Glomerular endothelial cell (primary cell): ENCODE measurements around the gene S100A4. TPM values are rescaled to one million over a fixed set of nuclear protein-coding genes. Genes with fewer than 3 reads are reported as not detected.
"Not testable (repeated sequence)": the region's sequence is repeated elsewhere in the genome, so short reads cannot be mapped to it uniquely, and the experiment has no call there.

Experiments used
- DNase-seq: peaks from one replicate; pipeline ENCODE4 v3.0.0-alpha.2; 2011; ENCODE audit warnings: low read depth, low spot score; ENCODE audit errors: extremely low read depth
- total RNA-seq: library from RNA; depleted of rRNA; stranded (reverse); fragments of >200 nt; gene quantifications from 2 replicates; pipeline ENCODE4 v1.2.3, GENCODE V29; 2015

S100A4 gene
- total RNA-seq, 1 donor from 2014 or later: 7.1 TPM

DNA sequence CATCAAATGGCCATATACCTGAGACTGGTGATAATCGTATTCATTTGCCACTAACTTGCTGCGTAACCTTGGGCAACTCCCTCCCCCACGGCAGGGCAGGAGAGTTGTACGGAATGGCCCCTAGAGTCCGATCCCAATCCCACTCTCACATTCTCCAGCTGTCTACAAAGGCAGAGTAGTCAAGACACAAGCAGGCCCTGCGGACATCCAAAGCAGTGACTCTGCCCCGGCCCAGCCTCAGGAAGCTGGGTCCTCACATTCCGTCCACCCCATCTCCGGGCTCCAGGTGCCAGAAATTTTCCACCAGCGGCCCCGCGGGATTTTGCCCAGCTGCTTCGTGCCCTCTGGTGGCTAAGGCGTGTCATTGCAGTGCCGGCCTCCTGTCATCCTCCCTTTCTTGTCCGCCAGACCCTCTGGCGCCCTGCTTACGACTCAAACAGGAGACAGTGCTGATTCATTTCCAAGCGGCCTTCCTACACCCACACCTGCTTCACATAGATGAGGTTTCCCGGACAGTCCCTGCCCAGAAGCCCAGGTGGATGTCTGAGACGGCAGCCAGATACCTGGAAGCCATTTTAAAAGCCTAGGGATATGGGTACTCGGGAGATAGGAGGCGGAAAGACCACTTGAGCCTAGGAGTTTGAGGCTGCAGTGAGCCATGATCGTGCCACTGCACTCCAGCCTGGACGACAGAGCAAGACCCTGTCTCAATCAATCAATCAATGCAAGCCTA lies 22.9 kb upstream of the S100A4 start:
- no peak for DNase-seq

DNA sequence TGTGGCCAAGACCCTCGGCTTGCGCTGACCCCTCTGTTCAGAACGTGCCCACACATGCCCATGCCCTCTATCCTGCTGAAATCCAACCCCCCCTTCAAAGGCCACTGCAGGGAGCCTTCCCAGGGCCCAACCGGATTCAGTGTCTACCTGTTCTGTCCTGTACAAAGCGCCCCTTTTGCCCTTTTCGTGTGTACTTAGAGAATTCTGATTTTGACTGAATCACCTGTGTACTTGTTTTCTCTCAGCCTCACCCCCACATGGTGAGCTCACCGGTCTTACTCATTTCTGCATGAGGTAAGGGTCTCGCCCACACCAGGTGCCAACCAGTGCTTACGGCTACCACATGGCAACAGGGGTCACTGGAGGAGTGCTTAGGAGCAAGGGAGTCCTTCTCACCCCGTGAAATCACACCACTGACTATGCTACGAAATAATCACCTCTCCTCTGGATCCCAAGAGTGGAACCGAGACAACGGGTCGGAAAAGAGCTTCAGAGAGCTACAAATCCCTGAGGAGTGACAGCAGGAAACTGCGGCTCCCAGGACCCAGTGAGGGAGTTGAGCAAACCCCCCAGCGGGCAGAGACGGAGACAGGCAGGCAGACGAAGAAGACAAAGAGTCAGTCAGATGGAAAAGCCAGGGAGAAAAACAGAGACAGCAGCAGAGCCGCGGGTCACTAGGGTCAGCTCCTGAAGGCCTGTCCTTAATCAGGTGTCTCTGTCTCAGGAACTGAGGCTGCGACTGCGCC lies 22.2 kb upstream of the S100A4 start:
- no peak for DNase-seq

DNA sequence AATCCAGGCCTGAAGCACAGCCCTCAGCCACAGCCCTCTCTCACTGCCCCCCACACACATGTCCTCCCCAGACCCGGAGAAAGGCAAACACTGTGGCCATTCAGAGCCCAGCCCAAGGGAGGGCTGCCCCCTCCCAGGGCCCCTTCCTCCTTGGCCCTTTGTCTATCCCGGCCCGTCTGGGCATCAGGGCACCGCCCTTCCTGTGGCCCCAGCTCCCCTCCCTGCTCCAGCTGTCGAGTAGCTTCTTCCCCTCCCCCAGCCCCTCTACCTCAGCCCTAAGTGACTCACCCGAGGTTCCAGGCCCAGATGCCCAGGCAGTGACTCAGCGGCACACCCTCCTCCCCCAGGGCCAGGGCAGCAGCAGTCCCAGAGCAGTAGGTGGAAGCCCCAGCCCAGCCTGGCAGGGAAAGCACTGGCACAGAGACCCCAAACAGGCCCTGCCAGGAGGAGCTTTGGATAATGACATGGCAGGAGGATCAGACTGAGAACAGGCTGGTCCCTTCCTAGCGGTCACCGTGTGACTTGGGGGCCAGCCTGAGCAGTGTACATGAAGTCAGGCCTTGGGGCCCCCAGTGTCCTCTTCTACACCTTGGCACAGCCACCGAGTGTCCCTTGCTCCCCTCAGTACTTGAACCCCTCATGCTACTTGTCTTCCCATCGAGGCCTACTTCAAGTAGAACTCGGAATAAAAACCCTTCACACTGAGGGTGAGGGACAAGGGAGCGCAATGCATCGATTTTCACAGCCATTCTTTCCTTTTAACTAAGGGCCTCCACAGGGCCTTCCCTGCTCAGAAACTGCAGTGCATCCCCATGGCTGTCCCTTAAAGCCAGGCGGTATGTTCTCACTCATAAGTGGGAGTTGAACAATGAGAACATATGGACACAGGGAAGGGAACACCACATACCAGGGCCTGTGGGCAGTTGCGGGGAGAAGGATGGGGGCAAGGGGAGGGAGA lies 21.1 kb upstream of the S100A4 start:
- no peak for DNase-seq

DNA sequence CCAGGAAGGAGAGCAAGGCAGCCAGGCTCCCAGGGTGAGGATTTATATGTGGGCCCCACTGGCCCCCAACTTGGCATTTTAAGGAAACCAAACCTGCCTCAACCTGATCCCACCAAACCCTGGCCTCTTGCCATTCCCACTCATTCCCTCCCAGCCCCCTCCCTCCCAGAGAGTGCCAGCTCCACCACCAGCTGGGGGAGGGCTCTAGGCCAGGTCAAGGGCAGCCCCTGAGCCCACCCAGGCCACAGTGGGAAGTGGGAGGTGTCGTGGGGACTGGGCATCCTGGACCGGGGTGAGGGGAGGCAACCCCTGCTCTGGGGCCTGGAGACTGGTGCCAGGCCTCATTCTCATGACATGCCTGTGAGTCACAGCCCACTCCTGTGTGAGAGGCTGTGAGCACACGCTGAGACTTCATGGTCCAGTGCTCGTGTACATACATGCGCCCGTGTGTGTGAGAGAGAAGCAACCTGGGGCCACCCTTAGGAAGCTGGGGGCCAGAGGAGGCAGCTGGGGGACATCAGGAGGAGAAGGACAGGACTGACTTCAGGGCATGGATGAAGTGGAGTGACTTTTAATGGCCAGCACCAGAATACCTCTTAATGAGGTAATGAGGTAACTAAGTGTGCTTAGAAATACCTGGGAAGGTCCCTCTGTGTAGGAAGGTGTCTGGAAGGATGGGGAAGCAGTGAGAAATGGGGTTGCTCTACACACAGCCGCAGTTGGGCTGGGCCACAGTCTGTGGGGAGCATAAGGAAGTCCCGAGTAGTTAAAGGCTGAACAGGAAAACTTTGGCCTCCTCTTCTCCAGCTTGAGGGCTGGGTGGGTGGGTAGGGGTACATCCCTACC lies 20.1 kb upstream of the S100A4 start, which contains the start of gene S100A2:
Gene S100A2, minus strand, starts transcription at position 316 of the 846 bp plus-strand sequence. CDS start 1,967 bp downstream, outside the sequence.
- DNase-seq: no peak

DNA sequence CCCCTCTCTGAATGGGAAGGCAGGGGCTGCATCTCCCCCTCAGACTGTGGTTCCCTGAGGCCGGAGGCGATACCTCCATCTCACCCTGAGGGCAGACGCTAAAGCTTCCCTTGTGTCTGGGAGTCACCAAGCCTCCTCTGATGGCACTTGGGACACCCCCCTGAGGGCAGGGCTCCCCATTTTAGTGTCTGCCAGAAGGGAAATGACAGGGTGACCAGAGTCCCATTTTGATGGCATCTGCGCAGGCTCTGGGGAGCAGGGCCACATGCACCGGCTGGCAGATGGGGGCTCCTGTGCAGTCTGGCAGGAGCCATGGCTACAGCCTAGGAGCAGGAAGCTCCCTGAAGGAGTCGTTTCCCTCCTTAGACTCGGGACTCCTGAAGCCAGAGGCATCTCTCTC lies 18.4 kb upstream of the S100A4 start:
- no peak for DNase-seq

DNA sequence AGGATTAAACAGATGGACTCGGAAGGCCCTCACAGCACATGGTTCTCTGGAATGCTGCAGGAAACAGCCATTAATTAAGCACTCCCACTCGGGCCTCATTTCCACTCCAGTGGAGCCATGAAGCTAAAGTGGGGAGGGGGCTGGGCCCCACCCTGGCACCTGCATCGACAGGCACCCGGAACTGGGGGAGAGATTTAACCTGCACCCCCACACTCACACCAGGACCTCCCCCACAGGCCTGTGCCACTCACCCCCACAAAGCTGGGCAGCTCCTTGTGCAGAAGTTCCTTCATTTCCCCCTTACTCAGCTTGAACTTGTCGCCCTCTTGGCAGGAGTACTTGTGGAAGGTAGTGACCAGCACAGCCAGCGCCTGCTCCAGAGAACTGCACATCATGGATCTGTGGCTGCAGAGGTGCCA lies 17.9 kb upstream of the S100A4 start:
- DNase-seq: no peak

DNA sequence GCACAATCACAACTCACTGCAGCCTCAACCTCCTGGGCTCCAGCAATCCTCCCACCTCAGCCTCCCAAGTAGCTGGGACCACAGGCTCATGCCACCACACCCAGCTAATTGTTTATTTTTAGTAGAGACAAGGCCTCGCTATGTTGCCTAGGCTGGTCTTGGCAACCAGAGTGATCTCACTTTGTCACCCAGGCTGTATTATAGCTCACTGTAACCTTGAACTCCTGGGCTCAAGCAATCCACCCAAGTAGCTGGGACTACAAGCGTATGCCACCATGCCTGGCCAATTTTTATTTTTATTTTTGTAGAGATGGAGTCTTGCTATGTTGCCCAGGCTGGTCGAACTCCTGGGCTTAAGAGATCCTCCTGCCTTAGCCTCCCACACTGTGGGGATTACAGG lies 16.4 kb upstream of the S100A4 start:
- not testable (repeated sequence) for DNase-seq

DNA sequence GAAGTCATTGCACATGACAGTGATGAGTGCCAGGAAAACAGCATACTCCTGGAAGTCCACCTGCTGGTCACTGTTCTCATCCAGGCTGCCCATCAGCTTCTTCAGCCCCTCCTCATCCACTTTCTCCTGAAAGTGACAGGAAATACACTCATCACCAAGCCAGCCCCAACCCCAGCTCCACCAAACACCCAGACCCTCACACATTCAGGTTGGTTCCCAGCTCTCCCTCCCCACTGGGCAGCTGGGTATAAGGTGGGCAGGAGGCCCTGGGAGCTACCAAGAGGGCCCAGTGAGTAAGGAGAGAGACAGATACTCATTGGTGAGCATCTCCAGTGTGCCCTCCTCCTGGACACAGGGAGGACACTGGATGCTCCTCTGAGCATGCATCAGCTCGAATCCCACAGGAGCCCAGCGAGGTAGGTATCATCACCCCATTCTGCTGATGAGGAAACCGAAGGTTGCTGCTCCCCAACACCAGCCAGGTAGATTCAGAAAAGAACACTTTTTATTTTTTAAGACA lies 15.9 kb upstream of the S100A4 start:
- no peak for DNase-seq

DNA sequence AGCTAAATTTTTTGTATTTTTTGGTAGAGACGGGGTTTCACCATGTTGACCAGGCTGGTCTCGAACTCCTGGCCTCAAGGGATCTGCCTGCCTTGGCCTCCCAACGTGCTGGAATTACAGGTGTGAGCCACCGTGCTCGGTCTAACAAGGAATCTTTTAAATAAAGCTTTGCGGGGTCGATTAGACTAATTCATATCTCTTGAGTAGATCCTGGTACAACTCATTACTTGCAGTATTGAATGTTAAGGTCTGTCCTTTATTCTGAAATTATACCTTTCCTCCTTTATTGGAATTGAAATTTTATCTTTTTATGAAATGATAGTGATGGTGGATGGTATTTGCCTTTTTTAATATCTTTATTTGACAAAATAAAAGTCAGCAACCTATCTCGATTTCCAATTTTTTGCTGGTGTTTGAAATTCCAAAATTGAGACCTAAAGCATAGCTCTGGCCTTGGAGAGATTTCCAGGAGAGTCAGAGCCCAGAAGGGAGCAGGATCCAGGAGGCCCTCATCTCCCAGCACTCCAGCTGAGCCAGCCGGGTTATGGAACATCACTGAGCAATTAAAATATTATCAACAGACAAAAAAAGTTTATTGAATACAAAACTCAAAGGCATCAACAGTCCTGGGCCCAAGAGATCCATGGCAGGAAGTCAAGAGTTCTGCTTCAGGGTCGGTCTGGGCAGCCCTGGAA lies 15.3 kb upstream of the S100A4 start:
- DNase-seq: no peak

DNA sequence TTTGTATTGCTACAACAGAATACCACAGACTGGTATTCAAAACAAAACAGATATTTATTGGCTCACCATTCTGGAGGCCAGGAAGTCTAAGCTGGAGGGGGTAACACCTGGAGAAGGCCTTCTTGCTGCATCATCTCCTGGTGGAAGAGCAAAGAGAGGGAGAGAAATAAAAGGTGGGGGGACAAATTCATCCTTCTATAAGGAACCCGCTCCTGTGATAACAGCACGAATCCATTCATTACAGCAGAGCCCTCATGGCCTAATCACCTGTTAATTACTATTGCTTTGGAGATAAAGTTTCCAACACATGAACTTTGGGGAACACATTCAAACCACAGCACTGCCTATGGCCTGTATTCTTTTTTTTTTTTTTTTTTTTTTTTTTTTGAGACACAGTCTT lies 14.6 kb upstream of the S100A4 start:
- no peak for DNase-seq

DNA sequence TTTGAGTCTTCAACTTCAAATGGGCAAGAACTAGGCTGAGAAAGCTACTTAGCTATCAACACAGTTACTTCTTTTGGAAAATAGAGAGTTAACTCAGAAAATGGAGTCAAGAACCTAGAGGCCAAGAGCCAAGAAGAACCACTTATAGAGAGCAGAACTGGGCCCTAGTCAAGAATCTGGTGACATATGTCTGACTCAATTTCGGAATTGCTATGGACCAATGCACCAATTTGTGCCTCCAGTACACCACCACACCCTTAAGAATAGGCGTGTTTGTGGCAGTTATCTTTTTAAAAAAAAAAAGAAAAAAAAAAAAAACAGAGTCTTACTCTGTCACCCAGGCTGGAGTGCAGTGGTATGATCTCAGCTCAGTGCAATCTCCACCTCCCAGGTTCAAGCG lies 12.3 kb upstream of the S100A4 start:
- DNase-seq: no peak

DNA sequence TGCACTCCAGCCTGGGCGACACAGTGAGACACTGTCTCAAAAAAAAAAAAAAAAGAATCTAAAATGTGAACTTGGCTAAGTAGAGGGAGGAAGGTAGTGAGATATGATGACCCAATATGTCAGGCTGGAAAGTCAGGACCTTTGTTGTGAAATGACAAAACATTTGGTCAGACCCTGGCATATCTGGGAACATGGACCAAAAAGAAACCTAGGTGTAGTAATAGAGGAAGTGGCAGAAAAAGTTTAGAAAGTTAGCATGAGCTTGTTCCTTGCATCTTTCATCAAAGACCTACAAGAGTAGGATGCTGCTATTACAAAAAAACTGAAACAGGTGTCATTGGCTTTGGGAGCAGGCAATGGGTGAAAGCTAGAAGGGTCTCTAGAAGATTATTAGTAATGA lies 10.7 kb upstream of the S100A4 start:
- DNase-seq: no peak

DNA sequence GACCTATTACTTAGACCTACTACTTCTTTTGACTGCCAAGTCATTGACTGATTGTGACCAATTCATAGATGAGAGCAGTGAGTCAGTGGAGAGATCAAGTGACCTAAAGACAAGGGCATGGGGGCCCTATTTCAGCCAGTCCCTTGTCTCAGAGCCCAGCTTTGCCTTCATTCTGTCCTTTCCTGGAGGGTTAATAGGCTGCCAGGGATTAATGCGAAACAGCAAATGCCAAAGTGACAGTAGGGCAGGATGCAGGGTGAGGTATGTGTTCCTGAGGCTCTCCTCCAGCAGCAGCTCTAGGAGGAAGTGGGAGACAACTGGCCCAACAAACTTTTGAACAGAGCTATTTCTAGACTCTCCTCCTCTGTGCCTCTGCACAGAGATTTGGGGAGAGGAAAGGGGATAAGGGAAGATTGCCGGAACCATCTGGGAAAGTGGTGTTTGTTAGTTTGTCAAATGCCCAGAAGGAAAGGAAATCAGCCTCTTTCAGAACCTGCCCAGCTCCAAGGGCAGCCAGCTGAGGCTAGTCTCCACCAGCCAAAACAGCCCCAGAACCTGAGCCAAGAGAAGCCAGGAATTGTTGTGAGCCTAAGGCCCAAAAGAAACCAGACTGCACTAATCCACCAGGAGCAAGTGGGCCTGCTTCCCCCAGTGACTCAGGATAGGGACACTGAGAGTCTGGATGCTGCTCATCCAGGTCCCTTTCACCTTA lies 8.4 kb upstream of the S100A4 start:
- DNase-seq: no peak

DNA sequence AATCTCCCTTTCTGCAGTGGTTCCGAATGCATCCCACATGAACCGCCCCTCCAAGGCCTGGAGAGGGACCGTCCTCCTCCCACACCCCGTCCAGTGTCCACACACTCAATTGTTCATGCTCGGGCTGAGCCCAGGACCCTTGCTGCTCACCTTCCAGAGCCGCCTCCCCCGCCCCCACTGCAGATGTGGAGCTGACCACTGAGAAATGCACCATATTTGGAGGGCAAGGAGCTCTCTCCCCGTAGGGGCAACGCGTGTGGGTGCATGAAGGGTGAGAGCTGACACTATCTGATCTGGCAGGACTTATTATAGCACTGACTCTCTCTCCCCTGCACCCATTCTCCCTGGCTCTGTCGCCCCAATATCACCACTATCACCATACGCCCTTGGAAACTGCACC lies 7.5 kb upstream of the S100A4 start:
- DNase-seq: no peak

DNA sequence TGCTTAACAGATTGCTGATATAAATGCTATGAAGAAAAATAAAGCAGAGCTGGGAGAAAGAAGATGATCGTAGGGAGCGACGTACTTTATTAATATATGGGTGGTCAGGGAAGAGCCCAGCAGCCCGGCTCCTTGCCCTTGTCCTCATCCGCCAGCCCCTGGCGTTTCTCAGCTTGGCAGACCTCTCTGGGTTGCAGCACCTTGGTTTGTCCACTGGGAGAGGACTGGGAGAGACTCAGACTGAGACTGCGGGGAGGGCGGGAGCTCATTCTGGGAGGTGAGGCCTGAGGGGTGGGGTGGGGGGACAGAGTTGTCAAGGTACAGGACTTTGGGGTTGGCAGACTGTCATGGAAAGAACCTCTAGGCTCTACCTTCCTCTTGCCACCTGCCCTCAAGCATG lies 6.7 kb upstream of the S100A4 start:
- no peak for DNase-seq

DNA sequence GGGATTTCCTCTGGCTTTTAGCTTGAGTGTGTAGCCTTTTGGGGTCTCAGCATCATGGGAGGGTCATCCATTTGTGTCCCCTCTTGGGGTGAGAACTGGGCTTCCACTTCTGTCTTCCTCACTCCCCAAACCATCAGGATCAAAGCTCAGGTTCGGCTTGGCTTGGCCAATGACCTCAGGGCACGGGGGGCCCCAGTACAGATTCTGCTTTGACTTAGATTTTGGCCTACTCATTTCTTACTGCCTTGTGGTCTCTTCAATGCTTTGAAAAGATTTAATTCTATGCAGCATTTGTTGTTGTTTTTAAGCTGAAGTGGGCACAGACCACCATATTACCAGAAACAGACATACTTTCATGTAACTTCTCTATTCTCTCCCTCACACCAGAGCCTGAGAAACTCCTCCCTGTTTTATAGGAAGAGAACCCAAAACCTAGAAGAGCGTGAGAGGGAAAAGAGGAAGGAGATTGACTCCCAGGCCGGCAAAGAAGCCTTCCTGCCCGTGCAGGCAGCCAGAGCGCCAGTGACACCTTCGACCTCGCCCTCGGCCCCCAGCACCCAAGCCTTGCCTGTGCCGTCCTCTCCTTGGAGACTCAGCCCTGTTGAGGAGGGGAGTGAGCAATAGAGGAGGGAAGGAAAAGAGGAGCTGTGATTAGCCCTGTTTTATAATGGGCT lies 5.4 kb upstream of the S100A4 start:
- no peak for DNase-seq

DNA sequence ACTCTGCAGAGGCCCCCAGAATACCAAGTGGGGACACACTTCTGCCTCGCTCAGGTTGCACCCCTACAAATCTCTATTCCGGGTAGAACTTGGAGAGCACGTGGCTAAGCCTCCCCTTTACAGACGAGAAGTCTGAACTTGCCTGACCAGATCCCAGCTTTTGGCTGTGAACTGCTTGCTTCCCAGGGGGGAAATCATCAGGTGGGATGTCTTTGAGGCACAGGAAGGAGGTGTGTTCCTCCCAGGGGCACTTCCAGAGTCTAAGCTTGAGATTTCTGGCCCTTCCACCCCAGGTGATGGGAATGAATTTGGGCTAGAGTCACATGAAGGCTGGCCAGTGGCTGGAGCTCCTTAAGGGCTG lies 4.8 kb upstream of the S100A4 start:
- no peak for DNase-seq

DNA sequence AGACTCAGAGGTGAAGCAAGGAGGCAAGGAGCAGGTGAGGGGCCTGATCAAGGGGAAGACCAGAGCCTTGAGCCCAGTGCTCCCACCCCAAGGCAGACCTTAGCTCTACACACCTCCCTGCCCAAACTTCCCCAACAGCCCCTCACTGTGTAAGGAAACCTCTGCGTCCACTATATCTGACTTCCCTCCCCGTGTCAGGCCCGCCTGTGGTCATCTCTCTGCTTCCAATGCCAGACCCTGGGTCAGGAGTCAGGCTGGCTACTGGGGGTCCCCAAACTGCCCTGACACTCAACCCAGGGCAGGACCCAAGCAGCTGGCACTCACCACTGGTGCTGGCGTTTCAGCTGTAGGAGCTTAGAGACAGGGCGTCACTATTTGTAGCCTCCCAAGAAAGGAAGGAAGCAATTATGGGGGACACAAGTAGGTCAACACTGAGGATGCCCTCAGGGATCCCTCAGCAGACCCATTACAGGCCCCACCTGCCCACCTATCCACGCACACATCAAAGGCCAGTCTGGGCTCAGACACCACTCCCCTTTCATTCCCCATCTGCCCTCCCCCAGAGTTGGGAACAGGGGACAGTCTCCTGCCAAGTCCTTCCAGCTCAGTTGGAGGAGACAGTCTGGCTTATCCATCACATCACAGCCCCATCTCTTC lies 4.3 kb upstream of the S100A4 start:
- no peak for DNase-seq
